ENCODE measurements around the gene MOCS3.

DNA sequence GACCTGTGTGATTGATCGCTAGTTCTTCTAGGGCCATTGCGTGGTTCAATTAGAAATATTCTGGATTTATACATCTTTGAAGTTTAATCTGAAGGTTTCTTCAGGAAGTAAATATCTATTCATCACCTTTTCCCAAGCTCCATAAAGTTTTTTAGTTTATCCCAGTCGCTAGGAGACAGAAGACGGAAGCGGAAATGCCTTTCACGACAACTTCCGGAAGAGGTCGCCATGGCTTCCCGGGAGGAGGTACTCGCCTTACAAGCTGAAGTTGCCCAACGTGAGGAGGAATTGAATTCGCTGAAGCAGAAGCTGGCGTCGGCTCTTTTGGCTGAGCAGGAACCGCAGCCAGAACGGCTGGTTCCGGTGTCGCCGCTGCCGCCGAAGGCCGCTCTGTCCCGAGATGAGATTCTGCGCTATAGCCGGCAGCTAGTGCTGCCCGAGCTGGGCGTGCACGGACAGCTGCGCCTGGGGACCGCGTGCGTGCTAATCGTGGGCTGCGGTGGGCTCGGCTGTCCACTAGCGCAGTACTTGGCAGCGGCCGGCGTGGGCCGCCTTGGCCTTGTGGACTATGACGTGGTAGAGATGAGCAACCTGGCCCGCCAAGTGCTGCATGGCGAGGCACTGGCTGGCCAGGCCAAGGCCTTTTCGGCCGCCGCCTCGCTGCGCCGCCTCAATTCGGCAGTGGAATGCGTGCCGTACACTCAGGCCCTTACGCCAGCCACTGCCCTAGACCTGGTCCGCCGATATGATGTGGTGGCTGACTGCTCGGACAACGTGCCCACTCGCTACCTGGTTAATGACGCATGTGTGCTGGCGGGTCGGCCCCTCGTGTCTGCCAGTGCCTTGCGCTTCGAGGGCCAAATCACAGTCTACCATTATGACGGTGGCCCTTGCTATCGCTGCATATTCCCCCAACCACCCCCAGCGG is at the start of gene MOCS3:
- TF ChIP-seq, protein P1, sequence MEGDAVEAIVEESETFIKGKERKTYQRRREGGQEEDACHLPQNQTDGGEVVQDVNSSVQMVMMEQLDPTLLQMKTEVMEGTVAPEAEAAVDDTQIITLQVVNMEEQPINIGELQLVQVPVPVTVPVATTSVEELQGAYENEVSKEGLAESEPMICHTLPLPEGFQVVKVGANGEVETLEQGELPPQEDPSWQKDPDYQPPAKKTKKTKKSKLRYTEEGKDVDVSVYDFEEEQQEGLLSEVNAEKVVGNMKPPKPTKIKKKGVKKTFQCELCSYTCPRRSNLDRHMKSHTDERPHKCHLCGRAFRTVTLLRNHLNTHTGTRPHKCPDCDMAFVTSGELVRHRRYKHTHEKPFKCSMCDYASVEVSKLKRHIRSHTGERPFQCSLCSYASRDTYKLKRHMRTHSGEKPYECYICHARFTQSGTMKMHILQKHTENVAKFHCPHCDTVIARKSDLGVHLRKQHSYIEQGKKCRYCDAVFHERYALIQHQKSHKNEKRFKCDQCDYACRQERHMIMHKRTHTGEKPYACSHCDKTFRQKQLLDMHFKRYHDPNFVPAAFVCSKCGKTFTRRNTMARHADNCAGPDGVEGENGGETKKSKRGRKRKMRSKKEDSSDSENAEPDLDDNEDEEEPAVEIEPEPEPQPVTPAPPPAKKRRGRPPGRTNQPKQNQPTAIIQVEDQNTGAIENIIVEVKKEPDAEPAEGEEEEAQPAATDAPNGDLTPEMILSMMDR (IDR thresholded peaks at IDR 0.05): no peak
- TF ChIP-seq, protein P2, sequence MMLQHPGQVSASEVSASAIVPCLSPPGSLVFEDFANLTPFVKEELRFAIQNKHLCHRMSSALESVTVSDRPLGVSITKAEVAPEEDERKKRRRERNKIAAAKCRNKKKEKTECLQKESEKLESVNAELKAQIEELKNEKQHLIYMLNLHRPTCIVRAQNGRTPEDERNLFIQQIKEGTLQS (CRISPR knock-in tag; conservative IDR thresholded peaks at IDR 0.05): no peak
- TF ChIP-seq, protein P3, sequence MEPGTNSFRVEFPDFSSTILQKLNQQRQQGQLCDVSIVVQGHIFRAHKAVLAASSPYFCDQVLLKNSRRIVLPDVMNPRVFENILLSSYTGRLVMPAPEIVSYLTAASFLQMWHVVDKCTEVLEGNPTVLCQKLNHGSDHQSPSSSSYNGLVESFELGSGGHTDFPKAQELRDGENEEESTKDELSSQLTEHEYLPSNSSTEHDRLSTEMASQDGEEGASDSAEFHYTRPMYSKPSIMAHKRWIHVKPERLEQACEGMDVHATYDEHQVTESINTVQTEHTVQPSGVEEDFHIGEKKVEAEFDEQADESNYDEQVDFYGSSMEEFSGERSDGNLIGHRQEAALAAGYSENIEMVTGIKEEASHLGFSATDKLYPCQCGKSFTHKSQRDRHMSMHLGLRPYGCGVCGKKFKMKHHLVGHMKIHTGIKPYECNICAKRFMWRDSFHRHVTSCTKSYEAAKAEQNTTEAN (CRISPR knock-in tag; IDR thresholded peaks at IDR 0.05): no peak
- TF ChIP-seq, protein P4, sequence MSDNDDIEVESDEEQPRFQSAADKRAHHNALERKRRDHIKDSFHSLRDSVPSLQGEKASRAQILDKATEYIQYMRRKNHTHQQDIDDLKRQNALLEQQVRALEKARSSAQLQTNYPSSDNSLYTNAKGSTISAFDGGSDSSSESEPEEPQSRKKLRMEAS (CRISPR knock-in tag; IDR thresholded peaks at IDR 0.05): no peak; the same call in 1 of the 2 replicates
- TF ChIP-seq, protein P5, sequence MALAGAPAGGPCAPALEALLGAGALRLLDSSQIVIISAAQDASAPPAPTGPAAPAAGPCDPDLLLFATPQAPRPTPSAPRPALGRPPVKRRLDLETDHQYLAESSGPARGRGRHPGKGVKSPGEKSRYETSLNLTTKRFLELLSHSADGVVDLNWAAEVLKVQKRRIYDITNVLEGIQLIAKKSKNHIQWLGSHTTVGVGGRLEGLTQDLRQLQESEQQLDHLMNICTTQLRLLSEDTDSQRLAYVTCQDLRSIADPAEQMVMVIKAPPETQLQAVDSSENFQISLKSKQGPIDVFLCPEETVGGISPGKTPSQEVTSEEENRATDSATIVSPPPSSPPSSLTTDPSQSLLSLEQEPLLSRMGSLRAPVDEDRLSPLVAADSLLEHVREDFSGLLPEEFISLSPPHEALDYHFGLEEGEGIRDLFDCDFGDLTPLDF (CRISPR knock-in tag; IDR thresholded peaks at IDR 0.05): no peak
- TF ChIP-seq, protein P6, sequence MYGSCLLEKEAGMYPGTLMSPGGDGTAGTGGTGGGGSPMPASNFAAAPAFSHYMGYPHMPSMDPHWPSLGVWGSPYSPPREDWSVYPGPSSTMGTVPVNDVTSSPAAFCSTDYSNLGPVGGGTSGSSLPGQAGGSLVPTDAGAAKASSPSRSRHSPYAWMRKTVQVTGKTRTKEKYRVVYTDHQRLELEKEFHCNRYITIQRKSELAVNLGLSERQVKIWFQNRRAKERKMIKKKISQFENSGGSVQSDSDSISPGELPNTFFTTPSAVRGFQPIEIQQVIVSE (CRISPR knock-in tag; IDR thresholded peaks at IDR 0.05; ENCODE audit: borderline replicate concordance): no peak
- TF ChIP-seq ATF1 (CRISPR knock-in tag; IDR thresholded peaks at IDR 0.05) (no peak), TEAD1 (CRISPR knock-in tag; IDR thresholded peaks at IDR 0.05) (no peak), TCF7 (CRISPR knock-in tag; IDR thresholded peaks at IDR 0.05; ENCODE audit: low read depth) (no peak), CREB1 (CRISPR knock-in tag; IDR thresholded peaks at IDR 0.05) (no peak), GTF2I (CRISPR knock-in tag; conservative IDR thresholded peaks at IDR 0.05) (no peak), FOXP1 (CRISPR knock-in tag; IDR thresholded peaks at IDR 0.05; ENCODE audit: borderline replicate concordance) (no peak)
- TF ChIP-seq, protein P7, sequence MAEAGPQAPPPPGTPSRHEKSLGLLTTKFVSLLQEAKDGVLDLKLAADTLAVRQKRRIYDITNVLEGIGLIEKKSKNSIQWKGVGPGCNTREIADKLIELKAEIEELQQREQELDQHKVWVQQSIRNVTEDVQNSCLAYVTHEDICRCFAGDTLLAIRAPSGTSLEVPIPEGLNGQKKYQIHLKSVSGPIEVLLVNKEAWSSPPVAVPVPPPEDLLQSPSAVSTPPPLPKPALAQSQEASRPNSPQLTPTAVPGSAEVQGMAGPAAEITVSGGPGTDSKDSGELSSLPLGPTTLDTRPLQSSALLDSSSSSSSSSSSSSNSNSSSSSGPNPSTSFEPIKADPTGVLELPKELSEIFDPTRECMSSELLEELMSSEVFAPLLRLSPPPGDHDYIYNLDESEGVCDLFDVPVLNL (CRISPR knock-in tag; IDR thresholded peaks at IDR 0.05; ENCODE audit: borderline replicate concordance, low read depth): no peak
- TF ChIP-seq, protein P8, sequence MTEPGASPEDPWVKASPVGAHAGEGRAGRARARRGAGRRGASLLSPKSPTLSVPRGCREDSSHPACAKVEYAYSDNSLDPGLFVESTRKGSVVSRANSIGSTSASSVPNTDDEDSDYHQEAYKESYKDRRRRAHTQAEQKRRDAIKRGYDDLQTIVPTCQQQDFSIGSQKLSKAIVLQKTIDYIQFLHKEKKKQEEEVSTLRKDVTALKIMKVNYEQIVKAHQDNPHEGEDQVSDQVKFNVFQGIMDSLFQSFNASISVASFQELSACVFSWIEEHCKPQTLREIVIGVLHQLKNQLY (CRISPR knock-in tag; IDR thresholded peaks at IDR 0.05): no peak

Measured in WTC11 (cell line).